IMR-90 (cell line): Measurements from ENCODE around the gene TADA1. TPM values are rescaled to one million over a fixed set of nuclear protein-coding genes. Genes with fewer than 3 reads are reported as not detected.

Experiments used
- ATAC-seq: fragments of 200-7000 bp; cut with Tn5 transposase; 2 replicates; pipeline ENCODE4 v1.9.1; 2020; ENCODE audit warnings: low read depth, mild to moderate bottlenecking, moderate library complexity
- Bru-seq: library from RNA; stranded (reverse); fragments of 400-500 nt; gene quantifications from one replicate; lab custom pipeline; 2021; lab: Mats Ljungman, UMichigan
- BruChase-seq, 2 experiments: library from RNA; stranded (reverse); fragments of 400-500 nt; gene quantifications; one replicate each; lab custom pipeline; 2021; lab: Mats Ljungman, UMichigan
- BruUV-seq: library from RNA; stranded (reverse); fragments of 400-500 nt; replicated peaks from 2 replicates; lab custom pipeline; 2021; lab: Mats Ljungman, UMichigan
- CTCF ChIA-PET: fragments of 300-600 bp; formaldehyde crosslinking; extraction: SDS; loops from one replicate; lab custom pipeline; 2021; ENCODE audit warnings: antibody characterized with exemption; lab: Yijun Ruan, JAX
- POLR2A ChIA-PET: fragments of 300-600 bp; sonication (Branson Sonifier 250); formaldehyde crosslinking; loops from one replicate; lab custom pipeline; 2022; ENCODE audit warnings: antibody characterized with exemption; ENCODE audit not compliant: unreplicated experiment; lab: Charles Lee
- DNase-seq: peaks from one replicate; pipeline ENCODE4 v3.0.0; 2013
- H2AFZ ChIP-seq: replicated peaks from 2 replicates; pipeline ENCODE3; 2013; ENCODE audit warnings: low read length, mild to moderate bottlenecking; ENCODE audit not compliant: poor library complexity
- H2AK5ac ChIP-seq: 2 replicates; pipeline ENCODE4 v1.6.1; 2013; ENCODE audit warnings: low read depth, low read length, inconsistent platforms
- H2AK9ac ChIP-seq: replicated peaks from 2 replicates; pipeline ENCODE3; 2013; ENCODE audit warnings: mild to moderate bottlenecking, low read depth, low read length, moderate library complexity; ENCODE audit not compliant: poor library complexity
- H2BK120ac ChIP-seq: 2 replicates; pipeline ENCODE4 v1.6.1; 2013; ENCODE audit warnings: low read depth, low read length, inconsistent platforms
- H2BK15ac ChIP-seq: 3 replicates; pipeline ENCODE4 v1.6.1; 2013; ENCODE audit warnings: low read depth, low read length, inconsistent platforms
- H2BK20ac ChIP-seq: 2 replicates; pipeline ENCODE4 v1.6.1; 2013; ENCODE audit warnings: low read depth, mild to moderate bottlenecking, inconsistent platforms, low read length, moderate library complexity
- H2BK5ac ChIP-seq: 2 replicates; pipeline ENCODE4 v1.6.1; 2013; ENCODE audit warnings: mild to moderate bottlenecking, low read depth, low read length, inconsistent platforms; ENCODE audit not compliant: poor library complexity, severe bottlenecking
- H3K14ac ChIP-seq: replicated peaks from 2 replicates; pipeline ENCODE4 v1.6.1; 2013; ENCODE audit warnings: low read depth, low read length, inconsistent platforms
- H3K18ac ChIP-seq: 2 replicates; pipeline ENCODE4 v1.6.1; 2013; ENCODE audit warnings: low read depth, low read length, control low read depth
- H3K23ac ChIP-seq: 2 replicates; pipeline ENCODE4 v1.6.1; 2013; ENCODE audit warnings: low read depth, low read length, inconsistent platforms
- H3K27ac ChIP-seq: 2 replicates; pipeline ENCODE4 v1.5.1; 2013; ENCODE audit warnings: mild to moderate bottlenecking, control low read depth, low read length; ENCODE audit not compliant: insufficient read depth
- H3K27me3 ChIP-seq: 2 replicates; pipeline ENCODE4 v1.6.1; 2013; ENCODE audit warnings: low read length; ENCODE audit not compliant: control insufficient read depth, insufficient read depth
- H3K36me3 ChIP-seq: 2 replicates; pipeline ENCODE4 v1.6.1; 2013; ENCODE audit warnings: low read length, mixed read lengths; ENCODE audit not compliant: control insufficient read depth, insufficient read depth
- H3K4ac ChIP-seq: 2 replicates; pipeline ENCODE4 v1.6.1; 2013; ENCODE audit warnings: low read depth, low read length, inconsistent platforms
- H3K4me1 ChIP-seq: 2 replicates; pipeline ENCODE4 v1.6.1; 2013; ENCODE audit warnings: low read length, mixed read lengths; ENCODE audit not compliant: control insufficient read depth, insufficient read depth
- H3K4me2 ChIP-seq: 2 replicates; pipeline ENCODE4 v1.6.1; 2013; ENCODE audit warnings: low read depth, mild to moderate bottlenecking, control low read depth, low read length, moderate library complexity
- H3K4me3 ChIP-seq: 2 replicates; pipeline ENCODE4 v1.5.1; 2013; ENCODE audit warnings: low read depth, mild to moderate bottlenecking, control low read depth, low read length, moderate library complexity; ENCODE audit not compliant: insufficient read depth
- H3K56ac ChIP-seq: 2 replicates; pipeline ENCODE4 v1.6.1; 2013; ENCODE audit warnings: low read length, inconsistent platforms; ENCODE audit not compliant: insufficient read depth; ENCODE audit errors: extremely low read depth
- H3K79me1 ChIP-seq, 2 experiments: 2 replicates each; pipeline ENCODE4 v1.6.1; 2013; ENCODE audit warnings: low read length in 2 of 2, inconsistent platforms in 1 of 2, low read depth in 1 of 2
- H3K9ac ChIP-seq: 2 replicates; pipeline ENCODE4 v1.6.1; 2013; ENCODE audit warnings: low read depth, low read length, control low read depth
- H3K9me1 ChIP-seq: 2 replicates; pipeline ENCODE4 v1.6.1; 2013; ENCODE audit warnings: low read length, inconsistent platforms; ENCODE audit not compliant: insufficient read depth
- H3K9me3 ChIP-seq: 2 replicates; pipeline ENCODE4 v1.6.1; 2013; ENCODE audit warnings: low read length; ENCODE audit not compliant: control insufficient read depth, insufficient read depth
- H4K20me1 ChIP-seq: 2 replicates; pipeline ENCODE4 v1.6.1; 2013; ENCODE audit warnings: low read length, inconsistent platforms; ENCODE audit not compliant: insufficient read depth
- H4K5ac ChIP-seq: 2 replicates; pipeline ENCODE4 v1.6.1; 2013; ENCODE audit warnings: mild to moderate bottlenecking, low read depth, low read length, control low read depth
- H4K8ac ChIP-seq, 2 experiments: 2 replicates each; pipeline ENCODE4 v1.6.1; 2013; ENCODE audit warnings: low read depth in 2 of 2, low read length in 2 of 2, control low read depth in 1 of 2, inconsistent platforms in 1 of 2
- H4K91ac ChIP-seq: 2 replicates; pipeline ENCODE4 v1.6.1; 2013; ENCODE audit warnings: low read depth, low read length, inconsistent platforms; ENCODE audit not compliant: insufficient read depth
- BHLHE40 ChIP-seq: fragments of 150-350 bp; IDR thresholded peaks from 2 replicates; pipeline ENCODE4 v1.6.1; 2016; ENCODE audit warnings: mild to moderate bottlenecking, low read depth, low read length
- CHD1 ChIP-seq: IDR thresholded peaks from 2 replicates; pipeline ENCODE4 v1.6.1; 2012; ENCODE audit warnings: low read depth, low read length, improper control_type of control experiment
- FOS ChIP-seq: fragments of 150-350 bp; IDR thresholded peaks from 2 replicates; pipeline ENCODE4 v1.6.1; 2016; ENCODE audit warnings: low read depth, low read length
- MAFK ChIP-seq: IDR thresholded peaks from 2 replicates; pipeline ENCODE4 v1.6.1; 2012; ENCODE audit warnings: low read depth, low read length, improper control_type of control experiment
- MAZ ChIP-seq: IDR thresholded peaks from 2 replicates; pipeline ENCODE4 v1.6.1; 2012; ENCODE audit warnings: low read depth, mild to moderate bottlenecking, low read length, improper control_type of control experiment, moderate library complexity, borderline replicate concordance
- NFE2L2 ChIP-seq: fragments of 150-350 bp; IDR thresholded peaks from 2 replicates; pipeline ENCODE4 v1.6.1; 2016; ENCODE audit warnings: low read depth, mild to moderate bottlenecking, low read length
- POLR2A ChIP-seq: IDR thresholded peaks from 2 replicates; pipeline ENCODE4 v1.6.1; 2012; ENCODE audit warnings: mild to moderate bottlenecking, low read depth, low read length
- RAD21 ChIP-seq: IDR thresholded peaks from 2 replicates; pipeline ENCODE4 v1.6.1; 2012; ENCODE audit warnings: low read length, improper control_type of control experiment
- SMC3 ChIP-seq: fragments of 150-350 bp; IDR thresholded peaks from 2 replicates; pipeline ENCODE4 v1.6.1; 2016; ENCODE audit warnings: low read depth, mild to moderate bottlenecking, antibody characterized with exemption, low read length, moderate library complexity
- WGBS, 2 experiments: methylation state at CpG; one replicate each; pipeline versions ENCODE4 v1.1.5 to v1.1.7; 2013; ENCODE audit warnings: missing lambda C conversion rate in 2 of 2; ENCODE audit not compliant: insufficient read length in 1 of 2; ENCODE audit errors: extremely low coverage in 2 of 2; 5-methylcytosine and 5-hydroxymethylcytosine counted together
- dilution Hi-C: fragments of 300-500 bp; cut with HindIII; formaldehyde crosslinking; loops from one replicate; pipeline ENCODE4 v1.14.3; 2018; ENCODE audit warnings: low sequenced_read_pairs; ENCODE audit not compliant: unreplicated experiment
- in situ Hi-C: fragments of 300-500 bp; cut with MboI; formaldehyde crosslinking; loops from 3 replicates; pipeline ENCODE4 v1.14.3; 2019; ENCODE audit warnings: low sequenced_read_pairs, inconsistent platforms, mixed read lengths
- intact Hi-C: fragments of 100-400 bp; cut with micrococcal nuclease; formaldehyde crosslinking; loops from 2 replicates; pipeline ENCODE4 v1.10.0; 2022
- long read RNA-seq: library from polyadenylated mRNA; unstranded; transcript quantifications from one replicate; pipeline ENCODE4 v2.0.0, GENCODE V29; 2021; ENCODE audit not compliant: unreplicated experiment
- polyA plus RNA-seq, 3 experiments: library from polyadenylated mRNA; depleted of rRNA; stranded (reverse); fragments of >200 nt; gene quantifications; 2 replicates each; pipeline ENCODE4 v1.2.3, GENCODE V29; 2012; ENCODE audit warnings: low replicate concordance in 1 of 3
- total RNA-seq: library from RNA; depleted of rRNA; stranded (reverse); fragments of >200 nt; gene quantifications from 2 replicates; pipeline ENCODE4 v1.2.3, GENCODE V29; 2012; rRNA removed
- TF ChIP-seq, protein P1 (sequence below): conservative IDR thresholded peaks from 2 replicates; pipeline ENCODE4 v1.5.1; 2012; ENCODE audit warnings: mild to moderate bottlenecking, low read depth, low read length, improper control_type of control experiment

TADA1 gene, protein sequence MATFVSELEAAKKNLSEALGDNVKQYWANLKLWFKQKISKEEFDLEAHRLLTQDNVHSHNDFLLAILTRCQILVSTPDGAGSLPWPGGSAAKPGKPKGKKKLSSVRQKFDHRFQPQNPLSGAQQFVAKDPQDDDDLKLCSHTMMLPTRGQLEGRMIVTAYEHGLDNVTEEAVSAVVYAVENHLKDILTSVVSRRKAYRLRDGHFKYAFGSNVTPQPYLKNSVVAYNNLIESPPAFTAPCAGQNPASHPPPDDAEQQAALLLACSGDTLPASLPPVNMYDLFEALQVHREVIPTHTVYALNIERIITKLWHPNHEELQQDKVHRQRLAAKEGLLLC
- total RNA-seq (16.4 and 16.8 TPM in 2 replicates), polyA plus RNA-seq (2012; rRNA removed) (8.2 and 8.4 TPM in 2 replicates), Bru-seq, nascent RNA (percentile 65 among the genes with signal in this experiment), BruChase-seq, experiment 1, labeled RNA remaining after a 6-hour chase (percentile 49 among the genes with signal in this experiment), BruChase-seq, experiment 2, labeled RNA remaining after a 2-hour chase (percentile 51 among the genes with signal in this experiment)
- 2.2 and 3.5 TPM in 2 replicates for polyA plus RNA-seq (2012; cell fraction: cytosol; rRNA removed)
- 1.9 and 10.5 TPM in 2 replicates for polyA plus RNA-seq (2012; cell fraction: nucleus; rRNA removed; ENCODE audit: low replicate concordance)
- long read RNA-seq, transcript TADA1-201 (8 exons, 2,159 nt), result major isoform, 7 of 9 reads
- long read RNA-seq, partial matches to known transcripts, result 1 of 9 reads
- long read RNA-seq, other reads (novel, unspliced or antisense), result 1 of 9 reads

DNA sequence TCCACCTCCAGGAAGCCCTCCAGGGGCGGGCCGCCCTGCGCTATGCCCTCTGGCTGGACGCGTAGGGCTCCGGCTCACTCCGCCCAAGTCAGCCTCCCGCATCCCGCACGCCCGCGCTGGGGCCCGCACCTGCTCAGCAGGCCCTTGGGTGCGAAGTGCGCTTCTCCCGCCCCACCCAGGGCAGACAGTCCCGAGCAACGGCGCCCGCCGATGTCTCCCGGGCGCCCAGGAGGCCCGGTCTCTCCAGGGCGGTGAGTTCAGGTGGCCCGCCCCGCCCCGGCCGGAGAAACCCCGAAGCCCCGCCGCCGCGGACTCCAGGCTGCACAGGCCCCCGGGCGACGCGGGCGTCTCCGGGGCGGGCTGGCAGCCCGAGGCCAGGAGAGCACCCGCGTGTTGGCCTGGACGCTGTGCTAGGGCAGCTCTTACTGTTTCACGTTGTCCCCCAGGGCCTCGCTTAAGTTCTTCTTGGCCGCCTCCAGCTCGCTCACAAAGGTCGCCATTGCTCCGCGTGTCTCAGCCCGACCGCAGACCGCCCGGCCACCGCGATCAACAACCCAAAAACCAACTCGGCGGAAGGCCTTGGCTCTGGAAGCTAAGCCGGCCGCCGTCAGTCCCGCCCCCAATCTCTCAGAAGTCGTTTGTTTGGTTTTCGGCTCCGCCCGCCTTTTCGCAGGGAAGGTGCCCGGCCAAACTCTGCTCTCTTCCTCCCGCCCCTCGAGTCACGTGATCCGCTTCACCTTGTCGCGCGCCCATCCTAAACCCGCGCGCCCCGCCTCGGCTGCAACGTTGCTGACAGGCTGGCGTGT lies at the start of gene TADA1:
TSS of gene TADA1 (minus strand) at position 531 of the 806 bp plus-strand sequence. CDS start at position 500, 31 bp downstream.
- peak within 1 kb of the TSS; percentile 96 for H2AFZ ChIP-seq
- H4K5ac ChIP-seq, result peak within 1 kb of the TSS; percentile 62
- H3K56ac ChIP-seq, result peak within 1 kb of the TSS; percentile 38; the same call in 1 of the 2 replicates
- peak within 1 kb of the TSS; percentile 83 for H3K4me2 ChIP-seq
- H2BK20ac ChIP-seq, result no peak within 1 kb of the TSS
- H3K27me3 ChIP-seq, result no peaks in the 10 kb centered on the region; the same call in 1 of the 2 replicates
- H3K27ac ChIP-seq, result peak within 1 kb of the TSS; percentile 79
- peaks cover 5% of the 10 kb centered on the region; the same call in 1 of the 2 replicates for H3K9me1 ChIP-seq
- H3K9me3 ChIP-seq, result no peaks in the 10 kb centered on the region
- H3K4me1 ChIP-seq, result peaks cover 2% of the 10 kb centered on the region; the same call in 1 of the 2 replicates
- ATAC-seq (peak; percentile 95), DNase-seq (peak; percentile 96)
- POLR2A ChIA-PET, result interaction anchor here (0.6 kb wide), 1 partner anchor 37 kb away, joined by 3 read pairs; the partner anchor contains the start of gene POGK
- H3K14ac ChIP-seq, result peak within 1 kb of the TSS; percentile 82
- H3K18ac ChIP-seq, result peak within 1 kb of the TSS; percentile 47; the same call in 1 of the 2 replicates
- no peaks in the 10 kb centered on the region; the same call in 1 of the 2 replicates for H3K36me3 ChIP-seq
- H2AK9ac ChIP-seq, result peak within 1 kb of the TSS; percentile 79
- peaks cover 21 to 30% of the 10 kb centered on the region in 2 experiments for H3K79me1 ChIP-seq
- H2BK5ac ChIP-seq, result peak within 1 kb of the TSS; percentile 40
- peak within 1 kb of the TSS; percentile 73 for H3K4ac ChIP-seq
- intact Hi-C loops (no loop called here), dilution Hi-C loops (no loop called here), in situ Hi-C loops (no loop called here)
- no peaks in the 10 kb centered on the region; the same call in 1 of the 2 replicates for H4K20me1 ChIP-seq
- peak within 1 kb of the TSS; percentile 88 for H3K4me3 ChIP-seq
- peak within 1 kb of the TSS in 1 of 2 experiments; percentile 89; a peak in 2 of 4 replicates for H4K8ac ChIP-seq
- BruUV-seq, result no TSS peak
- peak within 1 kb of the TSS; percentile 81 for H3K23ac ChIP-seq
- H2AK5ac ChIP-seq, result no peak within 1 kb of the TSS; the same call in 1 of the 2 replicates
- H2BK15ac ChIP-seq, result no peak within 1 kb of the TSS
- WGBS, 2 experiments, result 0% methylated on average over 39 of the region's 84 CpGs; no CpG with 5 or more reads in 1 of the 2 experiments
- H3K9ac ChIP-seq, result peak within 1 kb of the TSS; percentile 70
- H4K91ac ChIP-seq, result peak within 1 kb of the TSS; percentile 84
- H2BK120ac ChIP-seq, result no peak within 1 kb of the TSS
- CTCF ChIA-PET, result interaction anchor here (0.7 to 1.7 kb wide), 5 partner anchors 11 to 183 kb away, joined by 3 to 4 read pairs (median 3); no protein-coding TSS in a partner anchor
- TF ChIP-seq FOS (no peak), POLR2A (no peak), RAD21 (no peak), MAFK (no peak), CHD1 (no peak), MAZ (peak; percentile 98), SMC3 (peak; percentile 1; the same call in 1 of the 2 replicates), BHLHE40 (peak; percentile 72), NFE2L2 (no peak)
- TF ChIP-seq, protein P1, sequence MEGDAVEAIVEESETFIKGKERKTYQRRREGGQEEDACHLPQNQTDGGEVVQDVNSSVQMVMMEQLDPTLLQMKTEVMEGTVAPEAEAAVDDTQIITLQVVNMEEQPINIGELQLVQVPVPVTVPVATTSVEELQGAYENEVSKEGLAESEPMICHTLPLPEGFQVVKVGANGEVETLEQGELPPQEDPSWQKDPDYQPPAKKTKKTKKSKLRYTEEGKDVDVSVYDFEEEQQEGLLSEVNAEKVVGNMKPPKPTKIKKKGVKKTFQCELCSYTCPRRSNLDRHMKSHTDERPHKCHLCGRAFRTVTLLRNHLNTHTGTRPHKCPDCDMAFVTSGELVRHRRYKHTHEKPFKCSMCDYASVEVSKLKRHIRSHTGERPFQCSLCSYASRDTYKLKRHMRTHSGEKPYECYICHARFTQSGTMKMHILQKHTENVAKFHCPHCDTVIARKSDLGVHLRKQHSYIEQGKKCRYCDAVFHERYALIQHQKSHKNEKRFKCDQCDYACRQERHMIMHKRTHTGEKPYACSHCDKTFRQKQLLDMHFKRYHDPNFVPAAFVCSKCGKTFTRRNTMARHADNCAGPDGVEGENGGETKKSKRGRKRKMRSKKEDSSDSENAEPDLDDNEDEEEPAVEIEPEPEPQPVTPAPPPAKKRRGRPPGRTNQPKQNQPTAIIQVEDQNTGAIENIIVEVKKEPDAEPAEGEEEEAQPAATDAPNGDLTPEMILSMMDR, result no peak
